NCI-H2081 treated with DMSO at 0.1 percent for 48 hours (cell line): ENCODE measurements around the gene C1orf185.
"Not testable (repeated sequence)": the region's sequence is repeated elsewhere in the genome, so short reads cannot be mapped to it uniquely, and the experiment has no call there.

Experiments
- DNase-seq: peaks from one replicate; lab custom pipeline; 2025; lab: John Stamatoyannopoulos, UW

The C1orf185 gene

DNA sequence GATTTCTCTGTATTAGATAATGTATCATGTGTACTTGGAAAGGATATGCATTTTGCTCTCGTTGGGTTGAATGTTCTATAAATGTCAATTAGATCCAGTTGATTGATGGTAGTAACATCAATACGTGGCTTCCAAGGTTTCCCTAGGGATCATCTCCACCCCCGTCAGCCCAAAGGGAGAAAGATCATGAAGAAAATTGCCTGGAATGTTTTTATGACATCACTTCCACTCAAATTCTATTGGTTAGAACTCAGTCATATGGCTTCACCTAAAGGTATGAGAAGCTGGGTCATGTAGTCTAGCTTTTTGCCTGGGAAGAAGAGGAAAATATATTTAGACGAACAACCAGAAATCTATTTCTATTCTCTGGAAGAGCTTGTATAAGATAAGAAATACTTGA lies at the start of gene C1orf185:
TSS of gene C1orf185 (plus strand) at position 253 of the 400 bp plus-strand sequence. CDS start at position 259, 6 bp downstream.
- no peak for DNase-seq

- no peak for DNase-seq
Measured at GRCh38 chr1:51058858-51059257, 43.2 kb upstream of the C1orf185 start.

- no peak for DNase-seq
Measured at GRCh38 chr1:51061231-51061918, 40.7 kb upstream of the C1orf185 start.

GRCh38 chr1:51063121-51063520 lies 38.9 kb upstream of the C1orf185 start:
- DNase-seq: no peak

- DNase-seq: no peak
Measured at GRCh38 chr1:51070011-51070410, 32.0 kb upstream of the C1orf185 start.

GRCh38 chr1:51070640-51071039 lies 31.4 kb upstream of the C1orf185 start:
- no peak for DNase-seq

GRCh38 chr1:51071291-51072042 lies 30.6 kb upstream of the C1orf185 start:
- no peak for DNase-seq

DNA sequence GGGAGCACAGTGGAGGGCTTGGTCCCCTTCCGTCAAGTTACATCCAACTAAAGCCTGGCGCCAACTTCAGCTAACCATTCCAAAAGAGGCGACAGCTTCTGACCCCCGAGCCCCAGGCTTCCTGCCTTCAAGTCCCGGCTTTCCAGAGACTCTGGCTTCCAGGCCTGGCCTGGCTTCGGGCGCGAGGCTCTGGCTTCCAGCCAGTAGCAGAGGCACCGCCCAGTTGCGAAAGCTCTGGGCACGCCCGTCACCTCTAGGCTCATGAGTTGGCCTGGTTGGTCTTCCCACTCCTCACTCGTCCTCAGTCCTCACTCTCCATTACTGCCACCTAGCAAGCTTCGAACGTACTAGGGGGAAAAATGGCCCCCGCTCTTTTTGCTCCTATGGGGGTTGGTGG lies 30.0 kb upstream of the C1orf185 start:
- no peak for DNase-seq

DNA sequence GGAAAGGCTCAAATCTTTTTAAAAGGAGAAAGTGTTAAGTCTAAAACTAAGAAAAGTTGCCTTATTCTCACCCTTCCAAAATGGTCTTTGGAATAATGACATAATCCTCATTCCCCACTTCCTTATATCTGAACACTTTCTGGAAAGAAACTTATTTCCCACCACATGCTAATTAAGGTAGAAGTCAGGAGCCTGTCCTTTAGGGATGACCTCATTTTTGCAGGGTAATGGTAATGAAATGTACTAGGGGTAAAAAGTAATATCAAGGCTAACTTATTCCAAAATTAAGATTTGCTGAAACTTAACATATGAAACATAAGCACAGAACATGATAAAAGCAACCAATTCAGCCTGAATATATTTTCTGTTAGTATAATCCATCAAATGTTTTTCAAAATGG lies 29.4 kb upstream of the C1orf185 start:
- DNase-seq: no peak

DNA sequence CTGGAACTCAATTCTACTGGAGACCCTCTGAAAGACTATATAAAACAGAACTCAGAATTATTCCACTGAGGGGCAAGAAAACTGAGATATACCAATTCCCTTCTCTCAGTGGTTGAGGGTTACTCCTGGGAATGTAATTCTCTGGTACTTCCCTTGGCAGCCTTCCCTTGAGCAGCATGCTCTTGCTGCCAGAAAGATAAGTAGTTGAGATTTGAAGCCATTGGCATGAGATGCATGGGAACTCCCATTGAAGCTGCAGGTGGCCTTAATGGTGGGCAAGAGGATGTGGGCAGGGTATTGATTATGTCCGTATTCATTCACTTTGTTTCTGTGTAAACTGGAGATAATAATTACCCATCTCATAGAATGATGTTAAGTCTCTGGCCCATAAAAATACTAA lies 28.6 kb upstream of the C1orf185 start:
- no peak for DNase-seq

- DNase-seq: no peak
Measured at GRCh38 chr1:51086496-51087271, 15.3 kb upstream of the C1orf185 start.

GRCh38 chr1:51088474-51088873 lies 13.6 kb upstream of the C1orf185 start:
- DNase-seq: no peak

DNA sequence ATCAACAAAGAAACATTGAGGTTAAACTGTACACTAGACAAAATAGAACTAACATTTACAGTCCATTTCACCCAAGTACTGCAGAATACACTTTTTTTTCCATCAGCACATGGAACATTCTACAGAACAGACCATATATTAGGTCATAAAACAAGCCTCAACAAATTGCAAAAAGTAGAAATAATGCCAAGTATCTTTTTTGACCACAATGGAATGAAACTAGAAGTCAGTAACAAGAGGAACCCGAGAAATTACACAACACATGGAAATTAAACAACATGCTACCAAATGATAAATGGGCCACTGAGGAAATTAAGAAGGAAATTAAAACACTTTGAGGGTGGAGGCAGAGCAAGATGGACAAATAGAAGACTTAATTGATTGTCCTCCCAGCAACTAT lies 8.4 kb upstream of the C1orf185 start:
- no peak for DNase-seq

- no peak for DNase-seq
Measured at GRCh38 chr1:51097171-51097570, 4.9 kb upstream of the C1orf185 start.

- no peak for DNase-seq
Measured at GRCh38 chr1:51100264-51100880, 1.7 kb upstream of the C1orf185 start.

GRCh38 chr1:51114137-51114536 lies 12.1 kb downstream of the C1orf185 start:
- no peak for DNase-seq

DNA sequence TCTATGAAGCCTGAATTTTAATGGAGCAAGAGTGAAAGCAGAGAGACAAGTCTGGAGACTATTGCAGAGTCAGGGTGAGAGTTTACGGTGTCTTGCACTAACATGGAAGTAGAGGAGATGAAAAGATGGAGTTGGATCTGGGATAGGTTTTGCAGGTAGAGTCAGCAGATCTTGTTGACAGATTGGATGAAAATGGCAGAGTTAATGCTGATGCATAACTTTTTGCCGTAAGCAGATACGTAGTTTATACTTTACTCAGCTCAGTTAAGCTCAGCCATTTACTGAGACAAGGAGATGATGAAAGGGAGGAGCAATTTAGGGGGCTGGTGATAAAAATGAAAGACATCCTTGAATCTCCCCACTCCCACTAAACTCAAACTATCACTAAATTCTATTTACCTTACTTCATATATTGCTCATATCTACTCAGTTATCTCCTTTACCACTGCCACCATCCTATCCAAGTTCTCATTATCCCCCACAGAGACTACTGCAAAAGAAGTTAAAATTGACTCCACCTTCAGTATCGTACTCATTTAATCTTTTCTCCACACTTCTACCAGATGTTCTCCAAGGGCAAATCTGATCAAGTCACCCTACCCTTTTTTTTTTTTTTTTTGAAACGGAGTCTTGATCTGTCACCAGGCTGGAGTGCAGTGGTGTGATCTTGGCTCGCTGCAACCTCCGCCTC lies 13.8 kb downstream of the C1orf185 start:
- DNase-seq: no peak

DNA sequence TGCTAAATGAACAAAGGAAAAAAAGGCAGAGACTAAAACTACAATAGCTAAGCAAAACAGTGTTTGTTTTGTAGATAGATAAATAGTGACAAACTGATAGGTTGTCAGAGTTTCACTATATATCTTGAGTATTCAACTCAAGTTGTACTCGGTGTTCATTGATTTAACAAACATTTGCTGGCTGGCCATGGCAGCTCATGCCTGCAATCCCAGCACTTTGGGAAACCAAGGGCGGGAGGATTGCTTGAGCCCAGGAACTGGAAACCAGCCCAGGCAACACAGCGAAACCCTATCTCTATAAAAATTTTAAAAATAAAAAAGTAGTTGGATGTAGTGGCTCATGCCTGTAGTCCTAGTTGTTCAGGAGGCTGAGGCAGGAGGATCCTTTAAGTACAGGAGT lies 17.3 kb downstream of the C1orf185 start:
- DNase-seq: no peak

- DNase-seq: no peak
Measured at GRCh38 chr1:51120629-51121028, 18.6 kb downstream of the C1orf185 start.

DNA sequence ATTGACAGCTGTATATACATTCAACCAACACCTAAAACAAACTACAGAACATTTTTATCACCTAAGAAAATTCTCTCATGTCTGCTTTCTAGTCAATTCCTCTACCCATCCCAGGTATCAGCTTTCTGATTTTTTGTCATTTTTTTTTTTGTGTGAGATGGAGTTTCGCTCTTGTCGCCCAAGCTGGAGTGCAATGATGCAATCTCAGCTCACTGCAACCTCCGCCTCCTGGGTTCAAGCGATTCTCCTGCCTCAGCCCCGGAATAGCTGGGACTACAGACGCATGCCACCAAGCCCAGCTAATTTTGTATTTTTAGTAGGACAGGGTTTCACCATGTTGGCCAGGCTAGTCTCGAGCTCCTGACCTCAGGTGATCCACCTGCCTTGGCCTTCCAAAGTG lies 25.1 kb downstream of the C1orf185 start:
- not testable (repeated sequence) for DNase-seq

GRCh38 chr1:51131185-51131584 lies 29.2 kb downstream of the C1orf185 start:
- DNase-seq: no peak

DNA sequence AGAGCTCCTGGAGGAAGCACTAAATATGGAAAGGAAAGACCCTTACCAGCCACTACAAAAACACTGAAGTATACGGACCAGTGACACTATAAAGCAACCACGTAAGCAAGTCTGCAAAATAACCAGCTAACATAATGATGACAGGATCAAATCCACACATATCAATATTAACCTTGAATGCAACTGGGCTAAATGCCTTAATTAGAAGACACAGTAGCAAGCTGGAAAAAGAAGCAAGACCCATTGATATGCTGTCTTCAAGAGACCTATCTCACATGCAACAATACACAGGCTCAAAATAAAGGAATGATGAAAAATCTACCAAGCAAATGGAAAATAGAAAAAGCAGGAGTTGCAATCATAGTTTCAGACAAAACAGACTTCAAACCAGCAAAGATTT lies 31.0 kb downstream of the C1orf185 start:
- no peak for DNase-seq
